Tibial nerve (tissue), 4 donors: Measurements from ENCODE around the gene RILPL2.
"Not testable (repeated sequence)": the region's sequence is repeated elsewhere in the genome, so short reads cannot be mapped to it uniquely, and the experiment has no call there.

ENCODE experiments used
- CTCF ChIP-seq, 5 experiments: fragments of 200-600 bp in 3 of 5; fragments of 450-650 bp in 2 of 5; sonication (generic) in 3 of 5; IDR thresholded peaks; one replicate each; pipeline ENCODE4 v1.5.1; 2016 to 2019; ENCODE audit warnings: antibody characterized with exemption in 5 of 5, mild to moderate bottlenecking in 3 of 5, moderate library complexity in 2 of 5
- EP300 ChIP-seq, 2 donors: sonication (generic); formaldehyde crosslinking; IDR thresholded peaks; one replicate each; pipeline ENCODE4 v1.6.1; 2017; ENCODE audit warnings: antibody characterized with exemption in 2 of 2, mild to moderate bottlenecking in 1 of 2
- POLR2A ChIP-seq, 2 donors: fragments of 450-650 bp; IDR thresholded peaks; one replicate each; pipeline ENCODE4 v1.6.1; 2017; ENCODE audit warnings: antibody characterized with exemption in 2 of 2, mild to moderate bottlenecking in 2 of 2, moderate library complexity in 2 of 2

DNA sequence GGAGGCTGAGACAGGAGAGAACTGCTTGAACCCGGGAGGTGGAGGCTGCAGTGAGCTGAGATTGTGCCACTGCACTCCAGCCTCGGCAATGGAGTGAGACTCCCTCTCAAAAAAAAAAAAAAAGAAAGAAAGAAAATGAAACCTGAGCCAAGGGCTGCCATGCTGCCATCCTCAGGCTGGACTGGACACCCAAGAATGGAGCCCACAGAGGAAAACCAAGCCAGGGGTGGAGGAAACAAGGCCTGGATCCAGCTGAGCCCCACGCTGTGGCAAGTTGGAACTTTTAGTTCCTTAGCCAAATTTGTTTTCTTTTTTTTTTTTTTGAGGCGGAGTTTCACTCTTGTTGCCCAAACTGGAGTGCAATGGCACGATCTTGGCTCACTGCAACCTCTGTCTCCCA, 44.8 kb upstream of the RILPL2 start:
- not testable (repeated sequence) for TF ChIP-seq CTCF, POLR2A, EP300 (IDR thresholded peaks at IDR 0.05)
